Skin epidermis (tissue), 12 donors: ENCODE measurements around the gene FAM78B.

Experiments
- H3K27ac ChIP-seq, 21 experiments: fragments of 200-600 bp; sonication (generic) in 11 of 21; one replicate each; pipeline ENCODE4 v1.5.0; 2020; ENCODE audit warnings: mild to moderate bottlenecking in 3 of 21, inconsistent platforms in 2 of 21, moderate library complexity in 2 of 21
- H3K4me3 ChIP-seq, 7 experiments: fragments of 200-600 bp; sonication (generic) in 2 of 7; one replicate each; pipeline ENCODE4 v1.5.0; 2020; ENCODE audit warnings: inconsistent platforms in 2 of 7, mild to moderate bottlenecking in 2 of 7, moderate library complexity in 1 of 7

Gene FAM78B

DNA sequence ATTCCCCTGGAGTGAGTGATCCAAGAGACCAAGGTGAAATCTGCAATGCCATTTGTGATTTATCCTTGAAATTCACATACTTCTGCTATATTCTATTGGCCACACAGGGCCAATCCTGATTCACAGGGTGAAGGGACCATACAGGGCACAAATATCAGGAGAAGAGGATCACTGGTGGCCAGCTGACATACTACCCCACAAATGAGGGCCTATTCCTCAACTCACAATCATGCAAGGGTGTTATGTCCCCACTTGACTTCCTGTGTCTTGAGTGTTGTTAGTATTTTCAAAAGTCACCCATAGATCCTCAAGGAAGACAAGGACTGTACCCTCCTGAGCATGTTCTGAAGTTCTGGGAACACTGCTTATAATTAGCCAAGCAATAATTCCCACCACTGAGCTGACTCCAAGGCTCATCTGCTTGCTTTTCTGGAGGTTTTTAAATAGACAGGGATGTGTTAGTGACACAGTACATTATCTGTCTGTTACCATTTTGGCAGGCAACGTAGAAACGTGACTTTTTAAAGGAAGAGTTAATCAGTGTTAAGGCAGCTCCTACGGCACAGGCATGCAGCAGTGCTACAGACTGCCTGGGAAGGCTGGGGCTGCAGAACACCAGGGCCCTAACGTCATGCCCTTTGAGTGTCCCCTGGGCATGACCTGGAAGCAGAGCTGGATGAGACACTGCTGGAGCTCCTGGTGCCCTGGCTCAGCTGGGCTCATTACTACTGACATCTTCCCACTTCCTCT, 137.4 kb downstream of the FAM78B start:
- Histone ChIP-seq H3K4me3 (no peak overlapping the region), H3K27ac (no peak overlapping the region)

- H3K27ac ChIP-seq, result no peak overlapping the region
- H3K4me3 ChIP-seq, result no peak overlapping the region
Measured at GRCh38 chr1:166026555-166026954, 140.2 kb downstream of the FAM78B start.

DNA sequence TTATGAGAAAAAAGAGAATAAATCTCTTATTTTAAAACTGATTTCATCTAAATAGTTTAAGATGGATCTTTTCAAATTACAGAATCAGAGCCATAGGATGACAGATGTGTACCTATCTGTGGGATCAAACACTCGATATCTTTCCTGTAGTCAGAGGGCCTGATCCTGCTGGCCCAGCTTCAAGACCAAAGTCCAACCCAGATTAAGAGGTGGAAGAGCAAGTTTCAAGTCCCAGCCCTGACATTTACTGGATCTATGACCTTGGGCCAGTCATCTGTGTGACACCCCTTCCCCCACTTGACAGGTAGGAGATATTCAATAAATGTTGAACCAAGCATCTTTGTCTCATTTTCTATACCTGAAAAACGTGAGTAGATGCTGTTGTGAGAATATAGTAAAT, 140.7 kb downstream of the FAM78B start:
- Histone ChIP-seq H3K27ac (no peak overlapping the region), H3K4me3 (no peak overlapping the region)

GRCh38 chr1:166020210-166020609, 146.6 kb downstream of the FAM78B start:
- no peak overlapping the region for H3K4me3 ChIP-seq
- no peak overlapping the region for H3K27ac ChIP-seq
